Measurements from ENCODE around the gene PRR12. TPM values are rescaled to one million over a fixed set of nuclear protein-coding genes. Genes with fewer than 3 reads are reported as not detected.

The PRR12 gene
- total and polyA plus RNA-seq, 2 donors (not counting 3 experiments of a cell fraction or from before 2014, with no cell fraction given), result 1.9 to 37.0 TPM

- Histone ChIP-seq H3K4me2 (ENCODE audit: insufficient read depth, low read length) (no peak overlapping the region), H3K79me2 (ENCODE audit: control insufficient read depth, insufficient read depth, low read length) (peaks cover 48% of the 10 kb centered on the region), H3K4me1 (ENCODE audit: control insufficient read depth, extremely low read depth, insufficient read depth, low read length) (peaks cover 16% of the 10 kb centered on the region), H2AFZ (ENCODE audit: low read depth, low read length) (no peak overlapping the region), H3K36me3 (ENCODE audit: control insufficient read depth in 2 of 2, extremely low read depth in 1 of 2, insufficient read depth in 2 of 2, low read length in 2 of 2) (peaks cover 8 to 24% of the 10 kb centered on the region in 2 experiments), H3K27me3 (ENCODE audit: control insufficient read depth in 2 of 2, insufficient read depth in 2 of 2, low read length in 2 of 2) (no peaks in the 10 kb centered on the region), H3K4me3 (replicated peaks in 1 of 3; ENCODE audit: insufficient read depth in 1 of 3, low read depth in 1 of 3, low read length in 3 of 3) (no peak overlapping the region), H4K20me1 (replicated peaks; ENCODE audit: control insufficient read depth, extremely low read depth, insufficient read depth, low read length) (no peaks in the 10 kb centered on the region), H3K9me3 (replicated peaks; ENCODE audit: control insufficient read depth, insufficient read depth, low read length) (no peaks in the 10 kb centered on the region), H3K27ac (ENCODE audit: insufficient read depth, low read depth, low read length) (no peak overlapping the region), H3K9ac (replicated peaks; ENCODE audit: extremely low read depth, insufficient read depth, low read length) (no peak overlapping the region), H3K9me1 (replicated peaks; ENCODE audit: control insufficient read depth, extremely low read depth, insufficient read depth, low read length) (no peaks in the 10 kb centered on the region)
- FAIRE-seq (no peak), DNase-seq (ENCODE audit: low read depth, low spot score) (no peak)
- POLR2A ChIA-PET, result no interaction called here
- CTCF ChIA-PET, result no interaction called here
- dilution Hi-C loops (cut with MboI; ENCODE audit: extremely low pct_ligation_motif_present, low sequenced_read_pairs) (no loop called here), intact Hi-C loops (cut with micrococcal nuclease) (loop anchor here (5.0 kb wide), 1 partner anchor 273 kb away; the partner anchor contains the start of gene PNKP)
- TSS peak; percentile 14 for BruUV-seq (replicated peaks)
- TF ChIP-seq CTCF (IDR thresholded peaks at IDR 0.05; ENCODE audit: extremely low read depth in 1 of 2, insufficient read depth in 1 of 2, low read depth in 1 of 2, low read length in 2 of 2) (no peak), GATA2 (IDR thresholded peaks at IDR 0.05; ENCODE audit: insufficient read depth, insufficient read length, low read depth, low read length) (no peak), EZH2 (IDR thresholded peaks at IDR 0.05; ENCODE audit: borderline replicate concordance, low read depth, low read length, severe bottlenecking) (no peak), FOS (IDR thresholded peaks at IDR 0.05; ENCODE audit: borderline replicate concordance, insufficient read depth, low read length) (no peak), POLR2A (IDR thresholded peaks at IDR 0.05; ENCODE audit: low read depth, low read length) (no peak), JUN (IDR thresholded peaks at IDR 0.05; ENCODE audit: borderline replicate concordance, insufficient read depth, insufficient read length, low read depth) (no peak), POLR2AphosphoS5 (IDR thresholded peaks at IDR 0.05; ENCODE audit: insufficient read depth, low read depth, low read length) (no peak), MYC (IDR thresholded peaks at IDR 0.05; ENCODE audit: low read depth, low read length) (no peak)
- TF ChIP-seq, protein P1, sequence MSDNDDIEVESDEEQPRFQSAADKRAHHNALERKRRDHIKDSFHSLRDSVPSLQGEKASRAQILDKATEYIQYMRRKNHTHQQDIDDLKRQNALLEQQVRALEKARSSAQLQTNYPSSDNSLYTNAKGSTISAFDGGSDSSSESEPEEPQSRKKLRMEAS (IDR thresholded peaks at IDR 0.05; ENCODE audit: insufficient read depth, insufficient read length), result no peak
These were observed 3.4 kb downstream of the PRR12 start for GRCh38 chr19:49594157-49594992.
